GM20000 (cell line): Measurements from ENCODE around the gene ESYT1.
"Not testable (repeated sequence)": the region's sequence is repeated elsewhere in the genome, so short reads cannot be mapped to it uniquely, and the experiment has no call there.

ENCODE experiments used
- DNase-seq: peaks from one replicate; pipeline ENCODE4 v3.0.0; 2012; ENCODE audit warnings: low spot score
- TF ChIP-seq, protein P1 (sequence below): IDR thresholded peaks from 2 replicates; pipeline ENCODE4 v1.5.1; 2012; ENCODE audit warnings: mild to moderate bottlenecking, control low read depth; ENCODE audit errors: extremely low read depth, missing control alignments

The ESYT1 gene

DNA sequence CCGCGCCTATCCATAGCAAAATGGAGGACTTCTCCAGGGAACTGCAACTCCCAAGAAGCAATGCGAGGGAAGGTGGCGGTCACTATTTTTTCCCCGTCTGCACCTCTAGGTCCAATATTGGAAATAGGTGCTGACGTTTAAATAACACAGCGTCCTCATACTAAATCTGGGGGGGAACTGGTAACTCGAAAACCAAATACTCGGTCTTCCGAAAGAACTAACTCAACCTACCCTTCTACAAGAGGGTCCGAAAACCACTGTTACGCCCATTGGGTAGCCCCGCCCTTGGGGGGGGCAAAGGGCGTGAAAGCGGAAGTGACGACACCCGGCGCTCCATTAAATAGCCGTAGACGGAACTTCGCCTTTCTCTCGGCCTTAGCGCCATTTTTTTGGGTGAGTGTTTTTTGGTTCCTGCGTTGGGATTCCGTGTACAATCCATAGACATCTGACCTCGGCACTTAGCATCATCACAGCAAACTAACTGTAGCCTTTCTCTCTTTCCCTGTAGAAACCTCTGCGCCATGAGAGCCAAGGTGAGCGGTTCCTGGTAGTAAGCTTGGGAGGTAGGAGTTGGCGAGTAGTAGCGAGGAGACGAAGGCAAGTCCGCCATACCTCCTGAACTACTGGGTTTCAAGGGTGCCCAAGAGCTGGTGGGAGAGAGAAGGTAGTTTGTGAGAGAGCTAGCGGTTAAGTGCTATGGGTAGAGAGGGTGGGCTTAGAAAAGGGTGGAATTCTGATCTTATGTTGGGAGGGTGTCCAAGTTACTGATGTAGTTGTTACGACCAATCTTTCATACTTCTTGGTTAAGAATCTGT, 11.6 kb upstream of the ESYT1 start, which contains the start of gene RPL41:
Gene RPL41, plus strand, starts transcription at position 367 of the 815 bp plus-strand sequence.
- peak; percentile 80 for DNase-seq
- TF ChIP-seq, protein P1, sequence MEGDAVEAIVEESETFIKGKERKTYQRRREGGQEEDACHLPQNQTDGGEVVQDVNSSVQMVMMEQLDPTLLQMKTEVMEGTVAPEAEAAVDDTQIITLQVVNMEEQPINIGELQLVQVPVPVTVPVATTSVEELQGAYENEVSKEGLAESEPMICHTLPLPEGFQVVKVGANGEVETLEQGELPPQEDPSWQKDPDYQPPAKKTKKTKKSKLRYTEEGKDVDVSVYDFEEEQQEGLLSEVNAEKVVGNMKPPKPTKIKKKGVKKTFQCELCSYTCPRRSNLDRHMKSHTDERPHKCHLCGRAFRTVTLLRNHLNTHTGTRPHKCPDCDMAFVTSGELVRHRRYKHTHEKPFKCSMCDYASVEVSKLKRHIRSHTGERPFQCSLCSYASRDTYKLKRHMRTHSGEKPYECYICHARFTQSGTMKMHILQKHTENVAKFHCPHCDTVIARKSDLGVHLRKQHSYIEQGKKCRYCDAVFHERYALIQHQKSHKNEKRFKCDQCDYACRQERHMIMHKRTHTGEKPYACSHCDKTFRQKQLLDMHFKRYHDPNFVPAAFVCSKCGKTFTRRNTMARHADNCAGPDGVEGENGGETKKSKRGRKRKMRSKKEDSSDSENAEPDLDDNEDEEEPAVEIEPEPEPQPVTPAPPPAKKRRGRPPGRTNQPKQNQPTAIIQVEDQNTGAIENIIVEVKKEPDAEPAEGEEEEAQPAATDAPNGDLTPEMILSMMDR = no peak

DNA sequence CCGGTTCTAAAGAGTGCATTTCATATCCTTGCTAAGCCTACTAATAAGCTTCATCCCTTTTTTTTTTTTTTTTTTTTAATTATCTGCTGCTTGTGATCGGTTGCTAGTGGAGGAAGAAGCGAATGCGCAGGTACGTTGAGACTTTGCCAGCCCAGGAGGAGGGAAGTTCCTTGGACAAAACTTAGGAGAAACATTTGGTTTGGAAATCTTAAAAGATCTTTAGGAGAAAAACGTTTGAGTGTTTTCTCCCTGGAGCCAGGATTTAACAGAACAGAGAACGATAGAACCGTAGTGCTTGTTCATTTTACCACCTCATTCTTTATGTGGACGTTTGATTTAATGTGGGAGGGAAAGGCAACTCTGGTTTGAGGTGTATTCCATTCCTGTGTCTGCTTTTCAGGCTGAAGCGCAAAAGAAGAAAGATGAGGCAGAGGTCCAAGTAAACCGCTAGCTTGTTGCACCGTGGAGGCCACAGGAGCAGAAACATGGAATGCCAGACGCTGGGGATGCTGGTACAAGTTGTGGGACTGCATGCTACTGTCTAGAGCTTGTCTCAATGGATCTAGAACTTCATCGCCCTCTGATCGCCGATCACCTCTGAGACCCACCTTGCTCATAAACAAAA, 10.9 kb upstream of the ESYT1 start:
- DNase-seq = not testable (repeated sequence)

DNA sequence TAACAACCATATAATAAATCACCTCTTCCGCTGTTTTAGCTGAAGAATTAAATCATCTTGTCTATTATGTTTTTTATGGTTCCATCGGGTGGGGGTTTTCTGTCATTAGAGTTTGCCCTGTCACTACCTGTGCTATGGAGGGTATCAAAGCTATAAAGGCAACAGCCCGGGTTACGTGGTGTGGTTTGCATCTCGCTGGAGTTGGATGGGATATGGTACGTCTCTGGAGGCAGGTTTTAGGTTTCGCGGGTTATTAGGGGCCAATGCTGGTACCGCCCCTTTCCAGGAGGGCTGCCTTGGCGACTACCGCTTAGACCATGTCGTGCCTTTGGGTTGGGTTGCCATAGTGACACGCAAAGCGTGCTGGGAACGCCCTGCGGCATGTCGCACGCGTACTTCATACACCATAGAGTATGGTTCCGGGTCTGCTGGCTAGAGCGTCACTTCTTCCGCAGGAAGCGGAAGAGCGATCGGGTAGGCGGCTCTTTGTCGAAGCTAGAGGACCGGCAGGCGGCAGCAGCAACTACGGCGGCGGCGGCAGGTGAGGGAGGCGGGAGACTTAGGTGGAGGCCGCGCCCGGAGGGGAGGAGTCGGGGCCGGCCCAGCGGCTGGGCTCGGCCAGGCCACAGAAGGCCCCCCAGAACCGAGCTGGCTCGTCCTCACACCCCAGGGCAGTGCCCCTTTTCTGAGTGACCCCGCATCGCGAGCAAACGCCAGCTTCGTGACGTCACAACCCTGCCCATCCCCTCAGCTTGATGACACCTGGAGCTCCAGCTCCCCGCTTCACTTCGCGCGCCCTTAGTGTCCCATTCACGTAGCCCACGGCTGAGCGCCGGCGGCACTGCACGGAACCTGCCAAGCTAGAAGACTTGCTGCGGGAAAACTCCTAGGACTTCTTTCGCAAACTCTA, 10.0 kb upstream of the ESYT1 start, which contains the start of gene ZC3H10:
Gene ZC3H10, plus strand, starts transcription at position 489 of the 910 bp plus-strand sequence. CDS start 2,297 bp downstream, outside the sequence.
- peak; percentile 94 for DNase-seq
- TF ChIP-seq, protein P1 = peak; percentile 39

DNA sequence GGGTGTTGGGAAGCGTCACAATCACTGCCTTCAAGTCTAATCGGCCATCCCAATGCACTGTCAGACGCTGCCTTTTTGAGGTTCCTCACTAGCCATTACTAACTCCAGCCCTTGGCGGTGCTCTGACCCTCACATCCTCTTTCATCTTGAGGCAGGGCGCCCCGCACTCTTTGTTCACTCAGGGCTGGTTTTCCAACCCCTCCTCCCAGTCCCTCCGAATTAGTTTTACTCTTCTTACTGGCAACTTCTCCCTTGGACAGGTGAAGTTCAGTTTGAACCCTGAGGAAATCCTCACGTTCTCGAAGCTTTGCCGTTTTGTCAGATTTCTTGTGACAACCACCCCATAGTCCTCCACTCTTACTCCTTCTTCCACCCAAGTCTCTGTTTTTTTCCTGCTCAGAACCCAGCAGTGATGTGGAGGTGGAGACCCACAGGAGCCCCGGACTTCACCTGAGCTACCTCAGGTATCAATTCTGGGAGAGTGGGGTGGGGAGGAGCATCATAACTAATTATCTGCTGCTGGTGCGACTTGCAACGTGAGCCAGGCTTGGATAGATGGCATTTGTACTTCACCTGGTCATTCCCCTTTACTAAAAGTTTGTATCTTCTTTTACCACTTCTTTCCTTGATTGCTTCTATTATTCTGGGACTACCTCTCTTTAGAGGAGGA, 9.2 kb upstream of the ESYT1 start:
- TF ChIP-seq, protein P1 = no peak
- DNase-seq = peak; percentile 36

DNA sequence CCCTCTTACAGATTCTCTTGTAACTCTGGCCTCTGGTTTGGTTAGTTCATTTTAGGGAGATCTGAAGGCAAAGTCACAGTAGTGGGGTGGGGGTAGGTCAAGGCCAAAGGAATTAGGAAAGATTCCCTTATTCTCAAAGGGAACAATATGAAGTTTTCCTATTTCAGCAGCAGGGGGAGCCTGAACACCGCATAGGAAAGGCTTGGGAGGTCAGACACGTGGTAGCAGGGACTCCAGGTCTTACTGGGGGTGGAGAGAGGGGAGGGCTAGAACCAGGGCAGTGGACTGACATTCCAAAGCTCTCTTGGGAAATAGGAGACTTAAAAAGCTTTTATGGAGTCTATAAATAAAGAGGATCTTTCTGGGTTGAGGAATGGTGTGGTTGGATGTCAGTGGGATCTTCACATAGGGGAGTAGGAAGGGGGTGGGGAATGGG, 8.7 kb upstream of the ESYT1 start:
- TF ChIP-seq, protein P1 = peak; percentile 21
- peak; percentile 68 for DNase-seq

DNA sequence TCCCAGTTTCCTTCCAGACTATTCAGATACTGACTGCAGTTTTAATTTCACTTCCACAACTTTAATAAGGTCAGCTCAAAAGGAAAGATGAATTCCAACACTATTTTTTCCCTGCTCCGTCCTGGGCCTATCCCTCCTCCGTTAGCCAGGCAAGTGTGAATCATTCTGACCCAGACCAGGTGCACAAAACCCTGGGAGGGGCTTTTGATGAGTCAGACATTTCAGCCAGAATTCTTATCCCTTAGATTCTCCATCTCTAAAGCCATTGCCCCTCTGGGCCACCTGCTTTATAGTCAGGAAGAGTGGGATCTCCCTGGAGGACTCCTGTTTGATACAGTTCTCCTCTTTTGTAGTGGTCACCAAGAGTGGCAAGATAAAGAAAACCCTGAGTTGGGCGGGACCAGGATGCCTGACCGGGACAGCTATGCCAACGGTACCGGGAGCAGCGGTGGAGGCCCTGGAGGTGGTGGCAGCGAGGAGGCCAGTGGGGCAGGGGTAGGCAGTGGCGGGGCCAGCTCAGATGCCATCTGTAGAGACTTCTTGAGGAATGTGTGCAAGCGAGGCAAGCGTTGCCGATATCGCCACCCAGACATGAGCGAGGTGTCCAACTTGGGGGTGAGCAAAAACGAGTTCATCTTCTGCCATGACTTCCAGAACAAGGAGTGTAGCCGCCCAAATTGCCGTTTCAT, 7.8 kb upstream of the ESYT1 start:
- DNase-seq = no peak
- TF ChIP-seq, protein P1 = no peak
